NCI-H82 treated with DMSO at 0.1 percent for 48 hours (cell line): ENCODE results near the gene POMGNT1.
"Not testable (repeated sequence)": the region's sequence is repeated elsewhere in the genome, so short reads cannot be mapped to it uniquely, and the experiment has no call there.

Experiments used
- DNase-seq: peaks from one replicate; lab custom pipeline; 2025; ENCODE audit not compliant: unreplicated experiment; lab: John Stamatoyannopoulos, UW

POMGNT1 gene

GRCh38 chr1:46197964-46198811 is at the start of gene POMGNT1:
TSS of gene POMGNT1 (minus strand) at chr1:46198434. CDS start at chr1:46197821, 613 bp downstream.
- no peak for DNase-seq

GRCh38 chr1:46247436-46248121 is 49.3 kb upstream of the POMGNT1 start, which contains the start of gene RAD54L:
TSS of gene RAD54L (plus strand) at chr1:46247763. CDS start at chr1:46248406, 643 bp downstream.
- DNase-seq = peak; percentile 100

GRCh38 chr1:46246548-46247435 is 48.6 kb upstream of the POMGNT1 start:
- no peak for DNase-seq

DNA sequence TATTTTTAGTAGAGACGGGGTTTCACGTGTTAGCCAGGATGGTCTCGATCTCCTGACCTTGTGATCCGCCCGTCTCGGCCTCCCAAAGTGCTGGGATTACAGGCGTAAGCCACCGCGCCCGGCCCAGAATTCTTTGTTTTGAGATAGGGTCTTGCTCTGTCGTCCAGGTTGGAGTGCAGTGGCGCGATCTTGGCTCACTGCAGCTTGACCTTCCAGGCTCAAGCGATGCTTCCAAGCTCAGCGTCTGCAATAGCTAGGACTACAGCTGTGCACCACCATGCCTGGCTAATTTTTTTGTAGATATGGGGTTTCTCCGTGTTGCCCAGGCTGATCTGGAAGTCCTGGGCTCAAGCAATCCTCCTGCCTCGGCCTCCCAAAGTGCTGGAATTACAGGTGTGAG is 47.9 kb upstream of the POMGNT1 start:
- not testable (repeated sequence) for DNase-seq

- DNase-seq = no peak
Observed at GRCh38 chr1:46244656-46245371, 46.6 kb upstream of the POMGNT1 start.

GRCh38 chr1:46243831-46244230 is 45.6 kb upstream of the POMGNT1 start:
- DNase-seq = not testable (repeated sequence)

- DNase-seq = peak; percentile 16
Observed at GRCh38 chr1:46242918-46243317, 44.7 kb upstream of the POMGNT1 start.

- DNase-seq = not testable (repeated sequence)
Observed at GRCh38 chr1:46241733-46242132, 43.5 kb upstream of the POMGNT1 start.

- DNase-seq = not testable (repeated sequence)
Observed at GRCh38 chr1:46238865-46239264, 40.6 kb upstream of the POMGNT1 start.

- no peak for DNase-seq
Observed at GRCh38 chr1:46236882-46237281, 38.6 kb upstream of the POMGNT1 start.

DNA sequence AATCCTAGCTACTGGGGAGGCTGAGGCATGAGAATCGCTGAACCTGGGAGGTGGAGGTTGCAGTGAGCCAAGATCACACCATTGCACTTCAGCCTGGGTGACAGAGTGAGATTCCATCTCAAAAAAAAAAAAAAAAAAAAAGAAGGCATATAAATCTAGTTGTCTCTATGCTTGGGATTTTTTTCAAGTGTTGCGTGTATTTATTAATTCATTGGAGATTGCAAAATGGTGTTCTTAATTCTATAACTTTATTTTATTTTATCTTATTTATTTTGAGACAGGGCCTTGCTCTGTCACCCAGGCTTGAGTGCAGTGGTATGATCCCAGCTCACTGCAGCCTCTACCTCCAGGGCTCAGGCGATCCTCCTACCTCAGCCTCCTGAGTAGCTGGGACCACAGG is 33.0 kb upstream of the POMGNT1 start:
- not testable (repeated sequence) for DNase-seq

- DNase-seq = no peak
Observed at GRCh38 chr1:46224966-46225365, 26.7 kb upstream of the POMGNT1 start.

DNA sequence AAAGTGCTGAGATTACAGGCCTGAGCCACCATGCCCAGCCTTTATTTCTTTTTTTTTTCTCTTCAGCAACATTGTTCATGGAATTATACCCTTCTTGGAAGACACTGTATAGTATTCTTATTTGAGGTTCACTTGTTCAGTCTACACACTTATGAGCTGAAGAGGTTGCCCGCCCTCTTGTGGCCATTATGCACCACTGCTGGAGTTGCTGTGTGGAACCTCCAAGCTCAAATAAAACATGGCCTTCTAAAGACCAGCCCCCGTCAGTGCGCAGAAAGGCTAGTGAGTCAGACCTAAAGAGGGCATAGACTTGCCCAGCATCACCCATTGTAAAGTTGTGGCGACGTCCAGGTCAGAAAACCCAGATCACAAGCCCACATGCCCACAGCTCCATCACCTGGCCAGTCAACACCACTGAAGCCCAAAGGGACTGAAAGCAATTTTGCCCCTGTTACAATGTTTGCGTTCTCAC is 25.3 kb upstream of the POMGNT1 start:
- DNase-seq = peak; percentile 64

DNA sequence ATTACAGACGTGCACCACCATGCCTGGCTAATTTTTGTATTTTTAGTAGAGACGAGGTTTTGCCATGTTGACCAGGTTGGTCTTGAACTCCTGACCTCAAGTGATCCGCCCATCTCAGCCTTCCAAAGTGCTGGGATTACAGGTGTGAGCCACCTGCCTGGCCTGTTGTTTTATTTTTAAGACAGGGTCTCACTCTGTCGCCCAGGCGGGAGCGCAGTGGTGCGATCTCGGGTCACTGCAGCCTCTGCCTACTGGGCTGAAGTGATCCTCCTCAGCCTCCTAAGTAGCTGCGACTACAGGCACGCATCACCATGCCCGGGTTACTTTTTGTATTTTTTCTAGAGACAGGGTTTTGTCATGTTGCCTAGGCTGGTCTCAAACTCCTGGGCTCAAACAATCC is 24.8 kb upstream of the POMGNT1 start:
- DNase-seq = not testable (repeated sequence)

DNA sequence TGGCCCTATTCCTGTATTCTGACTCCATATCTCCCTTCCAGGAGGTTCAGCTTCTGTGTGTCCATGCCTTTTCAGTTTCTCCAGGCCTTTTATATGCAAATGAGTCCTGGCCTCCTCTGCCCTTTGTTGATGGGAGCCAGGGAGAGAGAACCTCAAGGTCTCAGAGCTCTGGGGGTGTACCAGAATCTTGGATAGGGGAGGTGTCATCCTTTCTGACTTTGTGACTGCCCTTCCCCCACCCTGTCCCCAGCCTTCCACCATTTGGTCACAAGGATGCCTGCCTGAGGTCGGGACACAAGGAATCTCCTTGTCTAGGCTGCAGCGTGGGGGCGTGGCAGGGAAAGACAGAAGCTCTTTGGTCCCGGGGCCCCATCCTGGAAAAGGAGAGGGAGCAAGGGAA is 23.5 kb upstream of the POMGNT1 start:
- no peak for DNase-seq

- DNase-seq = no peak
Observed at GRCh38 chr1:46220808-46221207, 22.6 kb upstream of the POMGNT1 start.

DNA sequence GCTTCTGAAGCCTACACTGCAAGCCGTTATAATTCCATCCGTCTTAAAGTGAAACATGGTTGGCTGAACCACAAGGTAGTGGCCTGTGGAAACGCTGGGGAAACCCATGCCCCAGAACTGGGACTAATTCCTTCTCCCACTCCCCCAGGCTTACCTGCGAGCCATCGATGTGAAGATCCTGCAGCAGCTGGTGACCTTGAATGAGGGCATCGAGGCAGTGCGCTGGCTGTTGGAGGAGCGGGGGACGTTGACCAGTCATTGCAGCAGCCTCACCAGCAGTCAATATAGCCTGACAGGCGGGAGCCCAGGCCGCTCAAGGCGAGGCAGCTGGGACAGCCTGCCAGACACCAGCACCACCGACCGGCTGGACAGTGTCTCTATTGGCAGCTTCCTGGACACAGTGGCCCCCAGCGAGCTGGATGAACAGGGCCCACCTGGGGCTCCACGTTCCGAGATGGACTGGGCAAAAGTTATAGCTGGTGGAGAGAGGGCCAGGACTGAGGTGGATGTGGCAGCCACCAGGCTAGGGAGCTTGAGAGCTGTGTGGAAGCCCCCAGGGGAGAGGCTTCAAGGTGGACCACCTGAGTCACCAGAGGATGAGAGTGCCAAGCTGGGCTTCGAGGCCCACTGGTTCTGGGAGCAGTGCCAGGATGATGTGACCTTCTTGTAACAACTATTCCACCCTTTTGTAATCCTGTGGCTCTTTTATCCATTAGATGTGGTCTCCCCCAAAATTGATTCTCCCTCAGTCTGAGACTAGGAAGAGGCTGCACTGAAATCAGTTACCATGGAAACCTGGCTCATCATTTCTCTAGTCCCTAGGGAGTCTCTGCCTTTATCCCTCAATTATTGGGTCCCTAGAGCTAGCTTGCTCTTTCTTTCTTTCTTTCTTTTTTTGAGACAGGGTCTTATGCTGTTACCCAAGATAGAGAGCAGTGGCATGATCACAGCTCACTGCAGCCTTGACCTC is 21.6 kb upstream of the POMGNT1 start:
- DNase-seq = no peak

DNA sequence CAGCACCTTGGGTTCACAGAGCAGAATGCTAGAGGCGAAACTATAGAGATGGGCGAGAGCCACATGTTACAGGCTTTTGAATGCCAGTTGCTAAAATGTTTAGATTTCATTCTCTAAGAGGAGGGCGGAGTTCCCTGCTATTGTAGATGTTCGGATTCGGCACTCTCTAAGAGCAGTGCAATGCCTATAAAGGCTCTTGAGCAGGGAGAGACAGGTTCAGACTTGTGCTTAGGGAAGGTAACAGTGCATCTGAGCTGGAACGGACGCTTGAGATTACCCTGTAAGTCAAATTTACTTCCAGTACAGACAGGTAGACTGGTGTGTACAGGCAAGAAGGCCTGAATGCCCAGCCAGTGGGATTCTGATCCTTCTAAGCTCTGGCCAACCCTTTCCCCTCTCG is 20.2 kb upstream of the POMGNT1 start:
- DNase-seq = no peak

DNA sequence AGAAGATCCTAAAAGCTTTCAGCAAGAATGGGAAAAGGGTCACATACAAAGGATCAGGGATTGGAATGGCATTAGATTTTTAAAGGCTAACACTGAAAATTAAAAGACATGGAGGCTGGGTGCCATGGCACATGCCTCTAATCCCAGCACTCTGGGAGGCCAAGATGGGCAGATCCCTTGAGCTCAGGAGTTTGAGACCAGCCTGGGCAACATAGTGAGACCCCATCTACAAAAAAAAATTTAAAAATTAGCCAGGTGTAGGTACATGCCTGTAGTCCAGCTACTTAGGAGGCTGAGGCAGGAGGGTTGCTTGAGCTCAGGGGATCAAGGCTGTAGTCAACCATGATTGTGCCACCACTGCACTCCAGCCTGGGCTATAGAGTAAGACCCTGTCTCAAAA is 17.3 kb upstream of the POMGNT1 start:
- no peak for DNase-seq
